GM20000 (cell line): ENCODE results near the gene ZNF225.

Experiments
- DNase-seq: peaks from one replicate; pipeline ENCODE4 v3.0.0; 2012; ENCODE audit warnings: low spot score
- CTCF ChIP-seq: IDR thresholded peaks from 2 replicates; pipeline ENCODE4 v1.5.1; 2012; ENCODE audit warnings: mild to moderate bottlenecking, control low read depth; ENCODE audit errors: extremely low read depth, missing control alignments

ZNF225 gene

GRCh38 chr19:44131955-44132354 is 18.8 kb downstream of the ZNF225 start:
- TF ChIP-seq CTCF: no peak
- no peak for DNase-seq

GRCh38 chr19:44141191-44142058 is 28.2 kb downstream of the ZNF225 start, which contains the start of gene ZNF234:
TSS of gene ZNF234 (plus strand) at chr19:44141554. CDS start at chr19:44144633, 3,079 bp downstream.
- no peak for TF ChIP-seq CTCF
- peak; percentile 80 for DNase-seq

- no peak for TF ChIP-seq CTCF
- no peak for DNase-seq
Measured at GRCh38 chr19:44142059-44142433, 28.8 kb downstream of the ZNF225 start.

GRCh38 chr19:44149776-44150175 is 36.6 kb downstream of the ZNF225 start:
- no peak for TF ChIP-seq CTCF
- no peak for DNase-seq

GRCh38 chr19:44151491-44151890 is 38.3 kb downstream of the ZNF225 start:
- TF ChIP-seq CTCF: no peak
- DNase-seq: no peak

- no peak for DNase-seq
- TF ChIP-seq CTCF: no peak
Measured at GRCh38 chr19:44156475-44156874, 43.3 kb downstream of the ZNF225 start.

GRCh38 chr19:44163789-44164188 is 50.6 kb downstream of the ZNF225 start:
- no peak for TF ChIP-seq CTCF
- no peak for DNase-seq
